HG03103 (cell line): ENCODE results near the gene SUPT5H.
"Not testable (repeated sequence)": the region's sequence is repeated elsewhere in the genome, so short reads cannot be mapped to it uniquely, and the experiment has no call there.

Experiments
- ATAC-seq: cut with Tn5 transposase; IDR thresholded peaks from one replicate; pipeline ENCODE4 v1.9.1; 2021; ENCODE audit warnings: low read depth; ENCODE audit not compliant: unreplicated experiment

SUPT5H gene

GRCh38 chr19:39463403-39463802, 18.0 kb downstream of the SUPT5H start:
- no peak for ATAC-seq

- no peak for ATAC-seq
Observed at GRCh38 chr19:39465956-39466747, 20.8 kb downstream of the SUPT5H start.

DNA sequence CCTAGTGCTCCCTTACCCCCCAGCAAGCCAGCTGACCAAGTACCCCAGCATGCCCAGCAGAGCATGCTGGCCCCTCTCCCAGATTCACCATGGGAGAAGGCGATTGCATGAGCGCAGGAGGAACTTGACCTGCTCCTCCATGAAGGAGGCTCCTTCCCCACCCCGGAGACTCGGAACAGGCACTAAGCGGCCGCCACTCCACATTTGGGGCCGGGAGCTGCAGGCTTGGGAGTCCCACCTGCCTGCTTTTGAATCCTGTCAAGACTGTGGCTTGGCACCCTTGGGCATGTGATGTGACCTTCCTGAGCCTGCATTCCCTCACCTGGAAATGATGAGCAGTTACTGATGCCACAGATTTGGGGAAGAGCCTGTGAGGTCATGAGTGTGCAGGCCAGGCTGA, 22.6 kb downstream of the SUPT5H start:
- ATAC-seq, result no peak

- ATAC-seq, result no peak
Observed at GRCh38 chr19:39469036-39469435, 23.7 kb downstream of the SUPT5H start.

- no peak for ATAC-seq
Observed at GRCh38 chr19:39469567-39469966, 24.2 kb downstream of the SUPT5H start.

DNA sequence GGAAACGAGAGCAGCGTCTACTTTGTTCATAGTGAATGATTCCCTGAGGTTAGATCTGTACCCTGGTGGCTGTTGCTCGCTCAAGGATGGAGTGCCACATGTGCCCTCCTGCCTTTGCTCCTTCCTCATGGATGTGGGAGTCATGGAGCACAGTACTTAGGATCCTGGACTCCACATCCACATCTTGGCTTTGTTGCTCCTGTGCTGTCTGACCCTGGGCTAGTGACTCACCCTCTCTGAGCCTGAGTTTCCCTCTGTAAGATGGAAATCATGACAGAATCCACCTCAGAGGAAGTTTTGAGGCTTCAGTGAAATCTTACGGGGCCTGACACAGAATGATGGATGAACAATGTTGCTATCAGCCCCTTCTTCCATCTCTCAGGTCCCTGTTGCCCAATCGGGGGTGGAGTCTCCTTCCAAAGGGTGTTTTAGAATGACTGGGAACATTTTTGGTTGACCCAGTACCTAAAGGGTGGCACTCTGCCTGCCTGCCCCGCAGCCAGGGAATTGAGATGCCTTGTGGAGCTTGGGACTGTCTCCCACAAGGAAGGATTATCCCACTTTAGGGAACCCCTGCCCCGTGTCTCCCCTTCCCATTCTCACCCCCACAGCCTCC, 25.4 kb downstream of the SUPT5H start:
- no peak for ATAC-seq

DNA sequence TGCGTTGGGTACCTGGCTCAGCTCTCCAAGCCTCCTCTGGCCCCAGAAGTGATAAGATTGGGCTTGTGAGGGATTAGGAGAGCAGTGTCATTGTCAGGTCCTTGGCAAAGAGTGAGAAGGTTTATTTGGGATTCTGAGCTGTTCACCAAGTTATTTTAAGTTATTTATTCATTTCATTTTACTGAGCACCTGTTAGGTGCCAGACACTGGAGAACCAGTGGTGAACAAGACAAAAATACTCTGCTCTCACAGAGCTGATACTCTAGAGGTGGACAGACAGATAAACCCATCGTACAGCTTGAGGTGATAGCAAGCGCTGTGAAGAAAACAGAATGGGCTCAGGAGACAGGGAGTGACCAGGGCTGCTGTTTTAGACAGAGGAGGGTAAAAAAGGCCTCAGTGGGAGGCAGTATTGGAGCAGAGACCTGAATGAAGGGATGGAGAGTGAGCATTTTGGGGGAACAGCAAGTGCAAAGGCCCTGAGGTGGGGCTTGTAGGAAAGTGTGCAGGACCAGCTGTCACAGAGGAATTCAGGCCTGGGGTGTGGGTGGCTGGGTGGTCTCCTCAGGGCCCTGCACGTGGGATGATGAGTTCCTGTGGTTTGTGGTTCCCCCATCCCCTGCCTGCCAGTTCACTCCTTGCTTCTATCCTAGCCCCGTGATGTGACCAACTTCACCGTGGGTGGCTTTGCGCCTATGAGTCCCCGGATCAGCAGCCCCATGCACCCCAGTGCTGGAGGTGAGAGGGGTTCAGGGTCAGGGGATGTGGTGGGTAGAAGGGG, 26.6 kb downstream of the SUPT5H start:
- no peak for ATAC-seq

DNA sequence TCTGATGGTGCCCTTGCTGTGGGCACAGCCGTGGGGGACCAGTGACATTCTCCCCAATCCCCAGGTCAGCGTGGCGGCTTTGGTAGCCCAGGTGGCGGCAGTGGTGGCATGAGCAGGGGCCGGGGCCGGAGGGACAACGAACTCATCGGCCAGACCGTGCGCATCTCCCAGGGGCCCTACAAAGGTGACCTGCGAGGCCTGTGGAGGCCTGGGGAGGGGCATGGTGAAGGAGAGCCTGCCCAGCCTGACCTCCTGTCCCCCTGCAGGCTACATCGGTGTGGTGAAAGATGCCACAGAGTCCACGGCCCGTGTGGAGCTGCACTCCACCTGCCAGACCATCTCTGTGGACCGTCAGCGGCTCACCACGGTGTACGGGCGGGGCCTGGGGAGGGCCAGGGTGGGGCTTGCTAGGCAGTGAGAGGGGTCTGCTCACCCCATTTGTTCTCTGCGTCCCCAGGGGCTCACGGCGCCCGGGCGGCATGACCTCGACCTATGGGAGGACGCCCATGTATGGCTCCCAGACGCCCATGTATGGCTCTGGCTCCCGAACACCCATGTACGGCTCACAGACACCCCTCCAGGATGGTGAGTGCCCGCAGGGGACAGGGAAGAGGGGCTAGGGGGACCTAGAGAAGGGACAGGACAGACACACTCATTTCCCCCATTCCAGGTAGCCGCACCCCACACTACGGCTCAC, 27.5 kb downstream of the SUPT5H start:
- ATAC-seq, result no peak

GRCh38 chr19:39473443-39473960, 28.1 kb downstream of the SUPT5H start:
- no peak for ATAC-seq

GRCh38 chr19:39474139-39474620, 28.8 kb downstream of the SUPT5H start:
- ATAC-seq, result no peak

GRCh38 chr19:39475748-39476147, 30.4 kb downstream of the SUPT5H start:
- ATAC-seq, result no peak

DNA sequence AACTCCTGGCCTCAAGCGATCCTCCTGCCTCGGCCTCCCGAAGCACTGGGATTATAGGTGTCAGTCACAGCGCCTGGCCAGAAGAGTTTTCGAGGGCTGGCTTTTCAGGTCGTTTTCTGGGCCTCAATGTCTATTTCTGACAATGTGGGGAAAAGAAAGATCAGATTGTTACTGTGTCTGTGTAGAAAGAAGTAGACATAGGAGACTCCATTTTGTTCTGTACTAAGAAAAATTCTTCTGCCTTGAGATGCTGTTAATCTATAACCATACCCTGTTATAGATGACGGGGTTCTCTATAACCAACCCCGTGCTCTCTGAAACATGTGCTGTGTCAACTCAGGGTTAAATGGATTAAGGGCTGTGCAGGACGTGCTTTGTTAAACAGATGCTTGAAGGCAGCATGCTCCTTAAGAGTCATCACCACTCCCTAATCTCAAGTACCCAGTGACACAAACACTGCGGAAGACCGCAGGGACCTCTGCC, 34.0 kb downstream of the SUPT5H start:
- ATAC-seq, result not testable (repeated sequence)

- no peak for ATAC-seq
Observed at GRCh38 chr19:39479916-39480315, 34.5 kb downstream of the SUPT5H start.

GRCh38 chr19:39480337-39481228, 35.2 kb downstream of the SUPT5H start, which contains the start of gene TIMM50:
TSS of gene TIMM50 (plus strand) at chr19:39480838. CDS start at chr19:39480854, 16 bp downstream.
- peak; percentile 80 for ATAC-seq

DNA sequence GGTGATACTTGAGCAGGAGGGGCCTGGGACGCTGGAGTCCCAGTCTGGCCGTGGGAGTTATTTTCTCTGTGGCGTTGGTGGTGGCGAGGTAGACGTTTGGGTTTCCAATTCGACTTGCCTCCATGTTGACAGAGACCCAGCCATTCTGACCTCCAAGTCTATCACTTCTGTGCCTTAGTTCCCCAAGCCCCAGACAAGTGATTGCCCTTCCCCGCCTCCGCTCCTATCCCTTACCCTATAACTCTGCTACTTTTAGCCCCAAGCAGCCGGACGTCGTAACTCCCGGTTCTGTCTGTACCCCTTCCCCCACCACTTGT, 35.8 kb downstream of the SUPT5H start:
- no peak for ATAC-seq

GRCh38 chr19:39481676-39482075, 36.3 kb downstream of the SUPT5H start:
- ATAC-seq, result no peak

DNA sequence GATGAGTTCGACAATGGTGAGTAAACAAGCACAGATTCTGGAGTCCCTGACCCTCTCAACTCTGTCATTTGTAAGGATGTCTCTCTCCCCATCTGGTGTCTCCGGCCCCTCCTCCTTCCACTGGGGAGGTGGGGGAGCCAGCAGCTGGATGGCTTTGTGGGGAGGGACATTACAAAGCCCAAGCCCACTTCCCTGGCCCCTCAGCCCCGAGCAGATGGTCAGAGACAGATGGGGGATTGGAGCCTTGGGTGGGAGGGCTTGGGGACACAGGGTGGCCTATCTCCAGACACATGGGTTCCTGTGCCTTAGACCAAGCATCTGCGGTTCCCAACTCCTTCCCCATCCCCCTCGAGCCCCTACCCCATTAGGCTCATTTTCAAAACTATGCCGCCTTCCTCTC, 37.8 kb downstream of the SUPT5H start:
- no peak for ATAC-seq

DNA sequence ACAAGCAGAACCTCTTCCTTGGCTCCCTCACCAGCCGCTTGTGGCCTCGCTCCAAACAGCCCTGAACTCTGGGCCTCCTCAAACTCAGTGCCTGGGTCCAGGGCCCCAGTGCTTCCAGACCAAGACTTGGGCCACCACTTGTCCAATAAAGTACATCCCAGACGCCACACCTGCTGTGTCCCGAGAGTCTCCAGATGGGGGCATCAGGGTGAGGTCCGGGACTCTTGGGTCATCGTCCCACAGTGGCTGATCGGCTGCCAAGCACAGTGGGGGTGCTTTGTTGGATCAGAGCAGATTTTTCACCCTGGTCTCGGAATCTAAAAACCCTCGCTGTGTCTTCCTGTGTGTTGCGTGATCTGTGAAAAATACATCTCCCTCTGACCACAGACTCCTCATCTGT, 44.4 kb downstream of the SUPT5H start:
- no peak for ATAC-seq

DNA sequence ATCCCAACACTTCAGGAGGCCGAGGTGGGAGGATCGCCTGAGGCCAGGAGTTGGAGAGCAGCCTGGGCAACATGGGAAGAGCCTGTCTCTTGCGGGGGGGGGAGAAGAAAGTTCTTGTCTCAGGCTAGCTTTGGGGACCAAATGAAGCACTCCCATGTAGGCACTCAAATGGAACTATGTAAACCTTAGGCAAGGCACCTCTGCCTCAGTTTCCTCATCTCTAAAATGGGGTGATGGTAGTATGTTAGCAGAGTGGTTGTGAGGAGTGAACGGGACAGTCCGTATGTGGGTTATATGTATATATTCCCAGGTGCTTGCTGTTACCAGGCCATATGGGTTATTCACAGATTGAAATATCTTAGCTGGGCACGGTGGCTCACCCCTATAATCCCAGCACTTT, 46.8 kb downstream of the SUPT5H start:
- ATAC-seq, result no peak
